ENCODE results near the gene NHS.

Gene NHS

DNA sequence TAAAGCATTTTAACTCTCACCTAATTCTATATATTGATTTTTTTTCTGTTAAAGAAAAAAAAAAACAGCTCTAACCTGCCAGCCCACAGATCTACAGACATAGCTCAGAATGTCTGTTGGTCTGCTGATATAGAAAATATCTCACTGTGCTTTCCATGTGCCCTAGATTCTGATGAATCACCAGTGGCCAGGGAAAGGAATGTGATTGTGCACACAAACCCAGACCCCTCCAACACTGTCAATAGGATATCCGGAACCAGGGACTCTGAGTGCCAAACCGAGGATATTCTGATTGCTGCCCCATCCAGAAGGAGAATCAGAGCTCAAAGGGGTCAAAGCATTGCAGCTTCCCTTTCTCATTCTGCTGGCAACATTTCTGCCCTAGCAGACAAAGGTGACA, 350.2 kb downstream of the NHS start:
- no peak for DNase-seq

DNA sequence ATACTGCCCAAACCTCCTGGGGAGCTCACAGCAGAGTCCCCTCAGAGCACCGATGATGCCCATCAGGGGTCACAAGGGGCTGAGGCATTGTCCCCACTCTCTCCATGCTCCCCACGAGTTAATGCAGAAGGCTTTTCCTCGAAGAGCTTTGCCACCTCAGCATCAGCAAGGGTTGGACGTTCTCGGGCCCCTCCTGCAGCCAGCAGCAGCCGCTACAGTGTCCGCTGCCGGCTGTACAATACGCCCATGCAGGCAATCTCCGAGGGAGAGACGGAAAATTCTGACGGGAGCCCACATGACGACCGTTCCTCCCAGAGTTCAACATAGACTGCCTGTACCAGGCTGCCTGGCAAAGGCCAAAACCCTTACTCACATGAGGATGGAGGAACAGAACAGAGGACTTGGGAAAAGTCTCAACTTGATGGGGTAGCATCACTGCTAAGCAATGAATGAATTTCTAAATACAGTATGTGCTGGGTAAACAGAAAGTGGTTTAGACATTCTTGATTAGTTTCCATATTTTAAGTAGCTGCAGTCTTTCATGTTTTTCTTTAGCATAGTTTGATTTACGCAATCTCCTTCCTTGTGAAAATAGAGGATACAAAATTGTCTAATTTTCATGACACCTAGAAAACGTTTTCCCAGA, 357.3 kb downstream of the NHS start:
- DNase-seq = no peak

DNA sequence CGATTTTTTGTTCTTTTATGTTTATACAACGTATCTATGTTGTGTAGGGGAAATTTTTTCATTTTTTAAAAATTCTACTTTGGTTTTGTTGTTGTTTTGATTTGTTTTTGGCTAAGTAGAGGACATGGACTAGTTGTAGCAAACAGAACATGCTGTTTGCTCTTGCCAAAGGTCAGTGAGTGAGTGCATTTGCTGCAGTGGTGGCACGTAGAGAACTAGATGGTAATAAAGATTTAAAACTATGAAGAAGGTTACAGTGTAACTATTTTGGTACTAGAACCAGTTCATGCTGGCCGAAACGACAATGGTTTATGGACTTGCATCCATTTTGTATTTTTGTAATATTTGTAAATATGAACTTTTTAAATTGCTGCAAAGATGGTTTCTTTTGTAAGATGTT, 360.4 kb downstream of the NHS start:
- DNase-seq = no peak

- DNase-seq = no peak
Measured at GRCh38 chrX:17736478-17736855, 361.5 kb downstream of the NHS start.

GRCh38 chrX:17736856-17737709, 362.1 kb downstream of the NHS start, which contains the start of gene SCML1:
Gene SCML1, plus strand, starts transcription at chrX:17737493. Its CDS starts 6,694 bp downstream, at chrX:17744187.
- peak; percentile 34 to 97 (median 91) for DNase-seq

GRCh38 chrX:17737710-17737985, 362.6 kb downstream of the NHS start:
- DNase-seq = peak in 3 of 51 donors; percentile 32 to 58 (median 38)

- DNase-seq = peak in 20 of 51 donors; percentile 0 to 39 (median 2)
Measured at GRCh38 chrX:17737986-17738713, 363.1 kb downstream of the NHS start.

GRCh38 chrX:17738737-17739535, 363.9 kb downstream of the NHS start:
- no peak for DNase-seq

DNA sequence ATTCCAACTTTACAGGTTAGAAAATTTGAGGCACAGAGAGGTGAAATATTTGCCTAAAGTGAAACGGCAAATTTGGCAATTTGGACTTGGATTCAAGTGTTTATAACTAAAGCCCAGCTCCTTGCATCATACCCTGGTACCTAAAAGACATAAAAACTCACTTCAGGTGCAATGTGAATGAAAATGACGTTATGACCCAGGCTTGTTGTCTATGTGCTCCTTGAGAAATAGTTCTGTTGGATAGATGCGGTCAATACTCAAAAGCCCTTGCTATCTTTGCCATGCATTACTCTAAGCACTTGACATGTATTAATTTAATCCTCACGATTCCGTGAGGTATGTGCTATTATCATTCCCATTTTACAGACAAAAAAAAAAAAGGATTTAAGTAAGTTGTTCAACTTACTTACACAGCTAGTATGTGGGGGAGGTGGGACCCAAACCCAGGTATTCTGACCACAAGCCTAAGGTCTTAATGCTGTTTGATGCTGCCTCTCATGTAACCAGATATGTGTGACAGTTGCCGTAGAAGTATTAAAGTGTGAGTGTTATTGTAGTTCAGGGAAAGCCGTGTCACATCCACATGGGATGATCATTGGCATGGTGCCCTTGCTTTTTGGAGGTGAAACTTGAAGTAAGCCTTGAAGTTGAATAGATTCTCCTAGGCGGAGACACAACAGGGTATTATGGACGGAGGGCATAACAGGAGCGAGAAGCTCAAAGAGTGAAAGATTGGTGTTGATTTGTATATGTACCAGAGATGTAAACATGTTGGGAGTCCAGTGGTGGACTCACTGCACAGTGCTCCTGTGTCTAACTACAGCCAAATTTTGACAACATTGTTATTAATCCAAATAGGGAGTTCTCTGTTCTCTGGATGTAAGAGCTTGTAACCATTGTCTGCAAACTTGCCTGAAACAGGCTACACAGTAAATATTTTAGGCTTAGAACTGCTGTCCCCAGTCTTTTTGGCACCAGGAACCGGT, 365.4 kb downstream of the NHS start:
- DNase-seq = no peak

DNA sequence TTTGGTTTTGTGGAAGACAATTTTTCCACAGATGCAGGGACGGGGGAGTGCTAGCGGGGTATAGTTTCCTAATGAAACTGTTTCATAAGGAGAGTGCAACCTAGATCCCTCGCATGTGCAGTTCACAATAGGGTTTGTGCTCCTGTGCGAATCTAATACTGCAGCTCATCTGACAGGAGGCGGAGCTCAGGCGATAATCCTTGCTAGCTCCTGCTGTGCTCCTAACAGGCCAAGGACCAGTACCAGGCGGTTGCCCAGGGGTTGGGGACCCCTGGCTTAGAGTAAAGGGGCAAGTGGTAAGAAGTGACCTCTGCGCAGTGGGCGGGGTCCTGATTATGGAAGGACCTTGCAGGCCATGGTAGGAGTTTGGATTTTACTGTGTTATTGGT, 366.1 kb downstream of the NHS start:
- no peak for DNase-seq

- no peak for DNase-seq
Measured at GRCh38 chrX:17743913-17744312, 368.9 kb downstream of the NHS start.

DNA sequence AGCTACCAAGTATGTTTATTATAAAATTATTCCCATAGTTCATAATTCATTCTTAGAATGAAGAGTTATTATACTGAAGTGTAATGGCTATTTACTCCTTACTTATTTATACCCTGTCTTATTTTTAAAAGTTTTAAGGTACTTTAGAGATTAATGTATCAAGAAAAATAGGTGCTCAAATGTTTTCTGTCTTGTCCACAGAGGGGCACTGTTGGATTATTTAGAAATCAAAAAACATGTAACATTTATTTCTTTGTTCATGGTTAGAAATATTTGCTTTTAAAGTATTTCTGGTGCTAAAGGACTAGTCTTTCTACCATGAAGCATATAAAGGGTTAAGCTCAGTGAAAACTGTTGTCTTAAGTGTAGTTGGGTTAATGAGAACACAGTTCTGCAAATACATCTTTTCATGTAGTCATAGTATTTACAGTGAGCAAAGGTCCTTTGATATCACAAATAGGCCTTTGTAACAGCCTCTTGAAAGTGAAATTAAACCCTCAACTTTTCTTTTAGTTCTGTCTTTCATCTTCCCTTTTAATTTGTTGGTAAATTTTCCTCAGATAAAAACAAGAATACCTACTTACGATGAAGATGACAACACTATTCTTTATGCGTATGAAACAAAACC, 370.0 kb downstream of the NHS start:
- no peak for DNase-seq

DNA sequence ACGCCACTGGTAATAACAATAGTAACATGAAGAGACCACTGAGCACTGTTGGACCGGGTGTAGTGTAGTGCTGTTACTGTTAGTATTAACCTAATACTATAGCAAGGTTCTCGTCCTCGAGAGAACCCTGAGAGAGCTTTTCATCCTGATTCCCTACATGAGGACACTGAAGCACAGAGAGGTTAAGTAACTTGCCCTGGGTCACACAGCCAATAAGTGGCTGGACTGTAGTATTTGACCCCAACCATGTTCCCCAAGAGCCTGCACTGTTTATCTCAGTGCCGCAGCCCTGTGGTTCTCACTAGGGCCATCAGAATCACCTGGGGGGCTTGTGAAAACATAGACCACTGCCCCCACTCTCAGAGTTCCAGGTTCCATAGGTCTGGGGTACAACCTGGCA, 372.7 kb downstream of the NHS start:
- DNase-seq = no peak

- DNase-seq = no peak
Measured at GRCh38 chrX:17748684-17749083, 373.7 kb downstream of the NHS start.

DNA sequence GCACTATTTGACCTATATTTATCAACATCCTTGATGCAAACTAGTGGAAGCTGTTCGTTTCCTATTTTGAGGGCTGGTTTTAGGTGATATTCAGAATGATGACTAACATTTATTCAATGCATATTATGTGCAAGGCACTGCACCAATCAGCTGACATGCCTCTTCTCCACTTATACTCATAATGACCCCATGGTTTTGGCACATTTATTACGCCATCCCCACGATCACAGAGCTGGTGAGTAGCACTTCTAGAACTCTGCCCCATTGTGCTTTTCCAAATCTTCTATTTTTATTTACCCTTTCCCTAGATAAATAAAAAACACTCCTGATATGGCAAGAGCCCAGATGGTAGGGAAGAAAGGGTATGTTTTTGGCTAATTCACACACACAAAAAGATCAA, 375.4 kb downstream of the NHS start:
- no peak for DNase-seq

- no peak for DNase-seq
Measured at GRCh38 chrX:17758382-17758781, 383.4 kb downstream of the NHS start.

DNA sequence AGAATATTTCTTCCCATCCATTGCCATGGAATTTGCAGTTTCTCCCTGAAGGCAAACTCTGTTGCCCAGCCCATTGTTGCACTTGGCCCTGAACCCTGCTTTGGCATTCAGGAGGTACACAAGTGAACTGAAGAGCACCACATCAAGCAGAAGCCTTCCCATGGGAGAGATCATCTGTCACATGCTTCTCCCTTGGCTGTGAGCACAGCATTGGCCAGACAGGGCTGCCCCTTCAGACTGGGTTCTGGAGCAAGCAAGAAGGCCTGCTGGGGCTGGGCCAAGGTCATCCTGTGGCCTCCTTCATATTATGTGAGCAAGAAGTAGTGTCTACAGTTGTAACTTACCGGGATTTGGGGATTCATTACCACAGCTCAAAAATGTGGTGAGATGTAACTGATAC, 385.0 kb downstream of the NHS start:
- no peak for DNase-seq

- no peak for DNase-seq
Measured at GRCh38 chrX:17767734-17768133, 392.7 kb downstream of the NHS start.

- DNase-seq = no peak
Measured at GRCh38 chrX:17768997-17769396, 394.0 kb downstream of the NHS start.

DNA sequence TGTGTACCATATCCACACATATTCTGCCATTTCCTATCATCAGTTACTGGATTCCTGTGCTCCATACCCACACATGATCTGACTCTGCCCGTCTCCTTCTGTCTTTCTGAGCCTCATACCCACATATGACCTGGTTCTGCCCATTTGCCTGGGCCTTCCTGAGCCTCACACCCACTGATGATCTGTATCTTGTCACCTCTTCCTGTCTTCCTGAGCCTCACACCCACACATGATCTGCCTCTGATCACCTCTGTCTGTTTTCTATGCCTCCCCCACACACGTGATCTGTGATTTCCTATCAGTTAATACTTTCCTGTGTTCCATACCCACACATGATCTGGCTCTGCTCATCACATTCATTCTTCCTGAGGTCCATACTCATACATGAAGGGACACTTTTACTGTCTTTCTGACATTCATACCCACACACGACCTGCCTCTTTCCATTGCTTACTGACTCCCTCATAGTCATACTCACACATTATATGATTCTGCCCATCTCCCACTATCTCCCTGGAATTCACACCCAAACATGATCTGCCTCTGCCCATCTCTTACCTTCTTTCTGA, 394.8 kb downstream of the NHS start:
- DNase-seq = no peak
